ENCODE results near the gene ECI2. TPM values are rescaled to one million over a fixed set of nuclear protein-coding genes. Genes with fewer than 3 reads are reported as not detected.
A peak's percentile ranks its signal among the peaks of the same experiment; 100 is the strongest.

ECI2 gene
- total and polyA plus RNA-seq, 11 donors, result 120 to 192 (median 145) TPM

DNA sequence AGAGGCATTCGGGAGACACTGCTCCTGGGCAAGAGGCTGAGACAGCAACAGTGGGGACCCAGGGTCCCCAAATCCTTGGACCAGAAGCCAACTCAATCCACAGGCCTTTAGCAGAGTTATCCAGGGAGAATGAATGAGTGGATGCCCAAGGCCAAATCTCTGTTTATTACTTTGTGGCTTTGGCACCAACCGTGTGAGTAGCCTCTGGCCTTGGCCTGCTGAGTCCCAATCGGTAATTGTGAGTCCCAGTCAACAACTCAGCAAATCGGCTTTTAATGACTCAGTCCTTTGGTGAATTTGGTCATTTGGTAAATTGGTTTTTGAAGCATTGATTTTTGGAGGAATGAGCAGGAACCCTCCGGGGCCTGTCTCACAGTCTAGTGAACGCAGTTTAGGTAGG, 29.1 kb upstream of the ECI2 start:
- Histone ChIP-seq H3K4me3 (no peak overlapping the region), H3K4me1 (peaks cover 0 to 11% (median 5%) of the 10 kb centered on the region in 12 donors), H3K36me3 (no peaks in the 10 kb centered on the region), H3K27me3 (no peaks in the 10 kb centered on the region), H3K9me3 (peaks cover 0 to 7% (median 0%) of the 10 kb centered on the region in 12 donors), H3K27ac (no peak overlapping the region)
- TF ChIP-seq, protein P1, sequence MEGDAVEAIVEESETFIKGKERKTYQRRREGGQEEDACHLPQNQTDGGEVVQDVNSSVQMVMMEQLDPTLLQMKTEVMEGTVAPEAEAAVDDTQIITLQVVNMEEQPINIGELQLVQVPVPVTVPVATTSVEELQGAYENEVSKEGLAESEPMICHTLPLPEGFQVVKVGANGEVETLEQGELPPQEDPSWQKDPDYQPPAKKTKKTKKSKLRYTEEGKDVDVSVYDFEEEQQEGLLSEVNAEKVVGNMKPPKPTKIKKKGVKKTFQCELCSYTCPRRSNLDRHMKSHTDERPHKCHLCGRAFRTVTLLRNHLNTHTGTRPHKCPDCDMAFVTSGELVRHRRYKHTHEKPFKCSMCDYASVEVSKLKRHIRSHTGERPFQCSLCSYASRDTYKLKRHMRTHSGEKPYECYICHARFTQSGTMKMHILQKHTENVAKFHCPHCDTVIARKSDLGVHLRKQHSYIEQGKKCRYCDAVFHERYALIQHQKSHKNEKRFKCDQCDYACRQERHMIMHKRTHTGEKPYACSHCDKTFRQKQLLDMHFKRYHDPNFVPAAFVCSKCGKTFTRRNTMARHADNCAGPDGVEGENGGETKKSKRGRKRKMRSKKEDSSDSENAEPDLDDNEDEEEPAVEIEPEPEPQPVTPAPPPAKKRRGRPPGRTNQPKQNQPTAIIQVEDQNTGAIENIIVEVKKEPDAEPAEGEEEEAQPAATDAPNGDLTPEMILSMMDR (IDR thresholded peaks at IDR 0.05), result no peak
- TF ChIP-seq POLR2A (IDR thresholded peaks at IDR 0.05), result no peak
- WGBS, 4 donors, result 94 to 97% (median 95%) methylated on average over 6 of the region's 6 CpGs
- ATAC-seq (no peak), DNase-seq (no peak)
- intact Hi-C loops (cut with DNase I), result loop anchor here in 1 of 10 donors (5.0 kb wide), 1 partner anchor 48 kb away; no protein-coding TSS in a partner anchor

DNA sequence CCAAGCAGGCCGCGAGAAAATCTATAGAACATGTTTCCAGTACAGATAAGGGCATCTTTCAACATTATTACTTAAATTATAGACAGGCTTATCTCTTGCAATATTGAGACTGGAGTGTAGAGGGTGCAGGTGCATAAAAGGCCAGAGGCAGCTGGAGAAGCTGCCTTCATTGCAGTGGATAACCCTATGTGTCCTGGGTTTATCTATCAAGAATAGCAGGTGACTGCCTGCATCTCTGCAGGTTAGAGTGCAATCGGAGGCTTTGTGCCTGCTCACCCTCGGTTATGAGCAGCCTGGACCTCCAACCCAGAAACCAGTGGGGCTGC, 28.7 kb upstream of the ECI2 start:
- Histone ChIP-seq H3K27ac (no peak overlapping the region), H3K4me3 (no peak overlapping the region), H3K27me3 (no peaks in the 10 kb centered on the region), H3K9me3 (peaks cover 0 to 7% (median 0%) of the 10 kb centered on the region in 12 donors), H3K36me3 (no peaks in the 10 kb centered on the region), H3K4me1 (peaks cover 0 to 12% (median 5%) of the 10 kb centered on the region in 12 donors)
- peak in 1 of 4 donors; percentile 38 for ATAC-seq
- WGBS, 4 donors, result 82 to 90% (median 86%) methylated on average over 4 of the region's 4 CpGs
- TF ChIP-seq, protein P1 (IDR thresholded peaks at IDR 0.05), result no peak
- TF ChIP-seq POLR2A (IDR thresholded peaks at IDR 0.05), result no peak
- intact Hi-C loops (cut with DNase I), result loop anchor here in 1 of 10 donors (5.0 kb wide), 1 partner anchor 48 kb away; no protein-coding TSS in a partner anchor
- DNase-seq, result no peak

DNA sequence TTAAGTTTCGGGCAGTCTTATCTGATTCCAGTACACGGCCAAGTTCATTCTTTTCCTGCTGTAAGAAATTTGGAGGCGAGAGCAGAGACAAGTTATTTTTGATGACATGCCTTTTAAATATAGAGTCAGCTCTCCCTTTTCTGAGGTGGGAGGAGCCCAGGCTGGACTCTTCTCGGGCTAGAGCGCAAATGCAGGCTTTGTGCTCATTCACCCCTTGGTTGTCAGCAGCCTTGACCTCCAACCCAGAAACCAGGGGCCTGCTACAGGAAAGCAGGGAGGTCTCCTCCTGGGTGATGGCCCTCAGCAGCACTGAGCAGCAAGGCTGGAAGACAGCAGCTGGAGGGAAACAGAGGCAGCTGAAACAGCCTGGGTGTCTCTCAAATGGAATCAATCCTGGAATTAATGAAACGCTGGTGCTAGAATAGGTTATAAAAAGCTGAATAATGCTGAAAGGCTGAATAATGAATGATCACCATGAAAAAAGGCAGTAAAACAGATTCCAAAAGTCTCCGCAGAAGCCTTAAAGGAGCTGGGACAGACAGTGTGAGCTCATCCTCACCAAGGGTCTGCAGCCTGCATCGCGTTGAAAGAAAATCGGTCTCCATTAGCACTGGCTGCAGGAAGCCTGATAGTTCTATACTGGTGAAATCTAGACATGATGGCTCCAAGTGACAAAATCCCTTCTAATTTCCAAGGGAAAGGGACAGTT, 28.2 kb upstream of the ECI2 start:
- TF ChIP-seq POLR2A (IDR thresholded peaks at IDR 0.05), result no peak
- TF ChIP-seq, protein P1 (IDR thresholded peaks at IDR 0.05), result no peak
- Histone ChIP-seq H3K4me3 (no peak overlapping the region), H3K9me3 (peaks cover 0 to 7% (median 0%) of the 10 kb centered on the region in 12 donors), H3K36me3 (no peaks in the 10 kb centered on the region), H3K4me1 (peaks cover 0 to 12% (median 5%) of the 10 kb centered on the region in 12 donors), H3K27ac (peak overlapping the region in 1 of 12 donors; percentile 24), H3K27me3 (no peaks in the 10 kb centered on the region)
- WGBS, 4 donors, result 60 to 67% (median 63%) methylated on average over 10 of the region's 10 CpGs
- ATAC-seq, result peak in 3 of 4 donors; percentile 40 to 70 (median 65)
- intact Hi-C loops (cut with DNase I), result loop anchor here in 1 of 10 donors (5.0 kb wide), 1 partner anchor 49 kb away; no protein-coding TSS in a partner anchor
- DNase-seq, result peak in 1 of 5 donors; percentile 36

DNA sequence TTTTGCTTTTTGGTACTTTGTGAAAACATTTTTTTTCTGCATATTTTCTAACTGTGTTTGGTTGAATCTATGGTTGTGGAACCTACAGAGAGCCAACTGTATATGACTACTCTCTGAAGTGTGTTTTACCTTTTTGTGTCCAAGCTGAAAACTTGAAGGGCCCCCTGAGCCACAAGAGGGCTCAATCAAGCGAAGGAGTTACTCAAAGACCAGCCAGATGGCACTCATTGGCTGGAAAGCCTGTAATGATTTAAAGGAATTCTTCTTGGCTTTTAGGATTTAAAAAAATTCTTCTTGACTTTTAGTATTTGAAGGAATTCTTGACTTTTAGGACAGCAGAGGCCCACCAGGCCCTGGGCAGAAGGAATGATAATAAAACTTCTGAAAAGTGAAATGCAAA, 27.0 kb upstream of the ECI2 start:
- DNase-seq (no peak), ATAC-seq (no peak)
- TF ChIP-seq, protein P1 (IDR thresholded peaks at IDR 0.05), result peak in 1 of 12 donors; percentile 6
- no peak for TF ChIP-seq POLR2A (IDR thresholded peaks at IDR 0.05)
- Histone ChIP-seq H3K27ac (no peak overlapping the region), H3K4me1 (peaks cover 0 to 12% (median 5%) of the 10 kb centered on the region in 12 donors), H3K9me3 (no peaks in the 10 kb centered on the region), H3K27me3 (no peaks in the 10 kb centered on the region), H3K36me3 (no peaks in the 10 kb centered on the region), H3K4me3 (no peak overlapping the region)
- intact Hi-C loops (cut with DNase I), result loop anchor here in 1 of 10 donors (5.0 kb wide), 1 partner anchor 50 kb away; no protein-coding TSS in a partner anchor
- WGBS, 4 donors, result 90 to 94% (median 92%) methylated on average over 1 of the region's 1 CpG

Data from heart left ventricle (tissue), 16 donors.